ENCODE measurements around the gene REEP2. TPM values are rescaled to one million over a fixed set of nuclear protein-coding genes. Genes with fewer than 3 reads are reported as not detected.

Gene REEP2
- total RNA-seq, 1 experiment from 2014 or later = 8.4 TPM

- H3K27me3 ChIP-seq (replicated peaks; ENCODE audit: insufficient read depth, low read depth, low read length, poor library complexity) = no peaks in the 10 kb centered on the region
- BruUV-seq (replicated peaks) = no TSS peak
- H3K4me3 ChIP-seq (ENCODE audit: low read depth, low read length, poor library complexity, severe bottlenecking) = no peak overlapping the region
- no peak for TF ChIP-seq EZH2 (IDR thresholded peaks at IDR 0.05; ENCODE audit: borderline replicate concordance, low read depth, low read length, poor library complexity, severe bottlenecking)
- TF ChIP-seq, protein P1, sequence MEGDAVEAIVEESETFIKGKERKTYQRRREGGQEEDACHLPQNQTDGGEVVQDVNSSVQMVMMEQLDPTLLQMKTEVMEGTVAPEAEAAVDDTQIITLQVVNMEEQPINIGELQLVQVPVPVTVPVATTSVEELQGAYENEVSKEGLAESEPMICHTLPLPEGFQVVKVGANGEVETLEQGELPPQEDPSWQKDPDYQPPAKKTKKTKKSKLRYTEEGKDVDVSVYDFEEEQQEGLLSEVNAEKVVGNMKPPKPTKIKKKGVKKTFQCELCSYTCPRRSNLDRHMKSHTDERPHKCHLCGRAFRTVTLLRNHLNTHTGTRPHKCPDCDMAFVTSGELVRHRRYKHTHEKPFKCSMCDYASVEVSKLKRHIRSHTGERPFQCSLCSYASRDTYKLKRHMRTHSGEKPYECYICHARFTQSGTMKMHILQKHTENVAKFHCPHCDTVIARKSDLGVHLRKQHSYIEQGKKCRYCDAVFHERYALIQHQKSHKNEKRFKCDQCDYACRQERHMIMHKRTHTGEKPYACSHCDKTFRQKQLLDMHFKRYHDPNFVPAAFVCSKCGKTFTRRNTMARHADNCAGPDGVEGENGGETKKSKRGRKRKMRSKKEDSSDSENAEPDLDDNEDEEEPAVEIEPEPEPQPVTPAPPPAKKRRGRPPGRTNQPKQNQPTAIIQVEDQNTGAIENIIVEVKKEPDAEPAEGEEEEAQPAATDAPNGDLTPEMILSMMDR (conservative IDR thresholded peaks at IDR 0.05; ENCODE audit: low read depth, low read length) = no peak
- ChIA-PET CTCF (interaction anchor here (0.5 kb wide), 1 partner anchor 118 kb away, joined by 5 read pairs; no protein-coding TSS in a partner anchor), POLR2A (ENCODE audit: low non-redundant PET) (no interaction called here)
- intact Hi-C loops (cut with micrococcal nuclease; ENCODE audit: unreplicated experiment) = loop anchor here (10.0 kb wide), 1 partner anchor 813 kb away; no protein-coding TSS in a partner anchor
- no peak overlapping the region for H3K27ac ChIP-seq (ENCODE audit: low read depth, low read length, poor library complexity, severe bottlenecking)
- peaks cover 5% of the 10 kb centered on the region for H3K4me1 ChIP-seq (ENCODE audit: insufficient read depth, low read length, poor library complexity, severe bottlenecking)
- no peaks in the 10 kb centered on the region for H3K9me3 ChIP-seq (ENCODE audit: low read depth, low read length, poor library complexity, severe bottlenecking)
- no peak for DNase-seq (ENCODE audit: low spot score)
- peaks cover under 1% of the 10 kb centered on the region for H3K36me3 ChIP-seq (ENCODE audit: insufficient read depth, low read length, poor library complexity, severe bottlenecking)
Observed at GRCh38 chr5:138461343-138462125, 22.7 kb downstream of the REEP2 start.

- BruUV-seq (replicated peaks) = TSS peak; percentile 81
- Histone ChIP-seq H3K27me3 (replicated peaks; ENCODE audit: insufficient read depth, low read depth, low read length, poor library complexity) (no peaks in the 10 kb centered on the region), H3K4me1 (ENCODE audit: insufficient read depth, low read length, poor library complexity, severe bottlenecking) (peaks cover 13% of the 10 kb centered on the region), H3K4me3 (ENCODE audit: low read depth, low read length, poor library complexity, severe bottlenecking) (peak overlapping the region; percentile 86), H3K9me3 (ENCODE audit: low read depth, low read length, poor library complexity, severe bottlenecking) (no peaks in the 10 kb centered on the region), H3K36me3 (ENCODE audit: insufficient read depth, low read length, poor library complexity, severe bottlenecking) (peaks cover 20% of the 10 kb centered on the region), H3K27ac (ENCODE audit: low read depth, low read length, poor library complexity, severe bottlenecking) (peak overlapping the region; percentile 100)
- CTCF ChIA-PET = interaction anchor here (0.7 to 1.5 kb wide), 4 partner anchors 9 to 210 kb away, joined by 6 to 12 read pairs (median 8); no protein-coding TSS in a partner anchor
- intact Hi-C loops (cut with micrococcal nuclease; ENCODE audit: unreplicated experiment) = loop anchor here (1.0 to 10.0 kb wide), 3 partner anchors 40 to 811 kb away; partner anchors contain the start of gene ETF1
- TF ChIP-seq, protein P1 (conservative IDR thresholded peaks at IDR 0.05; ENCODE audit: low read depth, low read length) = no peak
- TF ChIP-seq EZH2 (IDR thresholded peaks at IDR 0.05; ENCODE audit: borderline replicate concordance, low read depth, low read length, poor library complexity, severe bottlenecking) = no peak
- DNase-seq (ENCODE audit: low spot score) = peak; percentile 15
- POLR2A ChIA-PET (ENCODE audit: low non-redundant PET) = interaction anchor here (0.7 to 1.1 kb wide), 3 partner anchors 14 to 767 kb away, joined by 3 to 8 read pairs (median 3); no protein-coding TSS in a partner anchor
Observed at GRCh38 chr5:138463419-138464007, 24.7 kb downstream of the REEP2 start.

GRCh38 chr5:138464008-138464387 is 25.1 kb downstream of the REEP2 start:
- intact Hi-C loops (cut with micrococcal nuclease; ENCODE audit: unreplicated experiment) = loop anchor here (1.0 to 10.0 kb wide), 3 partner anchors 39 to 811 kb away; partner anchors contain the start of gene ETF1
- POLR2A ChIA-PET (ENCODE audit: low non-redundant PET) = interaction anchor here (0.7 to 1.1 kb wide), 2 partner anchors 15 to 48 kb away, joined by 3 to 8 read pairs; no protein-coding TSS in a partner anchor
- Histone ChIP-seq H3K36me3 (ENCODE audit: insufficient read depth, low read length, poor library complexity, severe bottlenecking) (peaks cover 23% of the 10 kb centered on the region), H3K4me1 (ENCODE audit: insufficient read depth, low read length, poor library complexity, severe bottlenecking) (peaks cover 13% of the 10 kb centered on the region), H3K27ac (ENCODE audit: low read depth, low read length, poor library complexity, severe bottlenecking) (peak overlapping the region; percentile 100), H3K27me3 (replicated peaks; ENCODE audit: insufficient read depth, low read depth, low read length, poor library complexity) (no peaks in the 10 kb centered on the region), H3K4me3 (ENCODE audit: low read depth, low read length, poor library complexity, severe bottlenecking) (peak overlapping the region; percentile 86), H3K9me3 (ENCODE audit: low read depth, low read length, poor library complexity, severe bottlenecking) (no peaks in the 10 kb centered on the region)
- TF ChIP-seq, protein P1 (conservative IDR thresholded peaks at IDR 0.05; ENCODE audit: low read depth, low read length) = peak; percentile 92
- no peak for TF ChIP-seq EZH2 (IDR thresholded peaks at IDR 0.05; ENCODE audit: borderline replicate concordance, low read depth, low read length, poor library complexity, severe bottlenecking)
- CTCF ChIA-PET = interaction anchor here (0.9 to 1.5 kb wide), 3 partner anchors 9 to 45 kb away, joined by 6 to 9 read pairs (median 7); no protein-coding TSS in a partner anchor
- no TSS peak for BruUV-seq (replicated peaks)
- DNase-seq (ENCODE audit: low spot score) = peak; percentile 98
